Activated gamma-delta T cell (primary cell): Measurements from ENCODE around the gene AOPEP.

Experiments
- DNase-seq: peaks from one replicate; lab custom pipeline; 2025; lab: John Stamatoyannopoulos, UW

Gene AOPEP

DNA sequence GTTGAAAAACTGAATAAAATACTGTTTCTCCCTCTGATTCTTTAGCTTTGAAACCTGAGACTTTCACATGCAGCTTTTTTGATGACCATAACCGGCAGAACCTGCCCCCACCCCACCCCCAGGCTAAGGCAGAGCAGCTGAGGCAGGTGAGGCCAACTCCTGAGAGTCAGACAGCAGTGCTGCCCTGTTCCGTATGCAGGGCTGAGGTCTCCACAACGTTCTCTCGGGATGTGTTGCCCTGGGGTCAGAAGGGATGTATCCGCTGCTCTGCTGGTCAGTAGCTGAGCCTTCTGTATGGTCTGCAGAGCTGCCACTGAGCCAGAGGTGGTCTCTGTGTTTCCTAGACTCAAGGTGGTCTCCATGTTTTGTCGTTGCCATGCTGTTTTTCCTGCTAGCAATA, 190.5 kb downstream of the AOPEP start:
- no peak for DNase-seq

DNA sequence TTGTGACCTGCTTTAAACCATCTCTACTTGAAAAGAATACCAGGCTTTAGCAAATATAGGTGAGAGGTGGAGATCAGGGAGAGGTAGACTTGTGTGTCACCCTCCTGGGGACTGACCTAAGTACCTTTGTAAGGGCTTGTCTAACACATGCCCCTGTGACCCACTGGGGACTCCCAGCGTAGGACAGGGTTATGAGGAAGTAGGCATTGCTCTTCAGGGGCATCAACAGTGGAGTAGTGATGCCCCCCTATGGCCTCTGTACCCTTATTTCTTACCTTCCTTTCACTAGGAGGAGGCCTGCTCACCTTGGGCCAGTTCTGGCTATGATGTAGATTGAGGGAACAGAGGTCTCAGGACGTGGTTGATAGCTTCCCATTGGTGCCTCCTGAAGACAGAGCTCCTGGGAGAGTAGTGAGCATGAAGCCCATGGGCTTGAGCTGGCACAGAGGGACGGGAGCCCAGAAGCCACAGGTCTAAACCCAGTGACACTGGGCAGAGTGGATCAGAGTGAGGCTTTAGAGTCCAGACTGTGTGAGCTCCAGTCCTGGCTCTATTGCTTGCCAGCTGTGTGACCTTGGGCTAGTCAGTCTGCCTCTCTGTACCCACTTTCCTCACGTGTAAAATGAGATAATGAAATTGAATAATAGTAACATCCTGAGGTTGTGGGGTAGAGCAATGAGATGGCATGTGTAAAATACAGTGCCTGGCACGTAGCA, 191.7 kb downstream of the AOPEP start:
- DNase-seq, result no peak

DNA sequence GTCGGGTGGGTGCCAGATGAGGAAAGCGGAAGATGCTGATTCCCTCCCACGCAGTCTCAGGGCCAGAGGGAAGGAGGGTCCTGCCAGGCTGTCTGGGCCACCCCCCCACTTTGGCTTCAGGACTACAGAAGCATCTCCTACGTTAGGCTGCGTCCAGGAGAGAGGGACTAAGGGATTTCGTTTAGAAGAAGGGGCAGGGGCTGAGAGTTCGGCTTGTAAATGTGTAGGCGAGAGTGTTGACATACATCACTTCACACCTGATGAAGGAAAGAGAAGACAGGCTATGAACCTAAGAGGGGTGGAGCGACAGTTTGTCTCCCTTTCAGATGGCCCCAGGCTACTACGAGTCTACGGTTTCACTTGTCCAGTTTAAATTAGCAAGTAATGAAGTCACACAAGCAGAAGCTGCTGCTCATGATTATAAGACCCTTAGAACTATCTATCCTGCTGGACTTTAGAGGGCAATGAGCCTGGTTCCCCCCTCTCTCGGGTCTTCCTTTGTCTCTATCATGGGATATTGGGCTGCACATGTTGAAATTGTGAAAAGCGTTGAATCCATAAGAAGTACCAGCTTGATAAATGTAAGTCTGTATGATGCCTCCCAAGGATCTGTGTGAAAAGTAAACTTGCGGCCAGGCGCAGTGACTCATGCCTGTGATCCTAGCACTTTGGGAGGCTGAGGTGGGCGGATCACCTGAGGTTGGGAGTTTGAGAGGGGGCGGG, 193.0 kb downstream of the AOPEP start:
- no peak for DNase-seq

DNA sequence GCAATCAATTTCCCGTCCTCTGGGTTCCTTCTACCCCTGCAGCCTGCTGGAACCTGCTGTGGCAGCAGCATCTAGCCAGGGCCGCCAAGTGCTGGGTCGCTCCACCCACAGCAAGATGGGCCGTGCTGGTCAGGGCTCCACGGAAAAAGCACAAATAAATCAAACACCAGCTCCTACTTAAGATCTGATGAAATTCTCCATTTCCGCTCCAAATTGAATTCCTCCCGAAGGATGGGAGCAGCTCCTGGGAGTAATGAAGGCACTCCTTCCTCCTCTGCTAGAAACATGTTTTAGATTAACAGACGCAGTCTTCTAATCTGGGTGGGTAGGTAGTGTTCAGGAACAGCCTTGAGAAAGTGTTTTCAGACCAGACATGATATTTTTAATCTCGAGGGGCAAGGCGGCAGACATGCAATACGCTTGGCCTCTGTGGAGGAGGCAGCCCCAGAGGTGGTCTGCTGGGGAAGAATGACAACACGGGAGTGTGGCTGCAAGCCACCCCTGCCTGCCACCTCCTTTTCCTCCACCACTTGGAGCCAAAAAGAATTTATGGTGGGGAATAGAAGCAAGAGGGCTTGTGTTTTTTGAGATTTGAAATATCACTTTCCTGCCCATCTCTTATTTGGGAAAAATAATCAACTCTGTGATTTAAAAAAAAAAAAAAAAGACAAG, 194.1 kb downstream of the AOPEP start:
- no peak for DNase-seq

DNA sequence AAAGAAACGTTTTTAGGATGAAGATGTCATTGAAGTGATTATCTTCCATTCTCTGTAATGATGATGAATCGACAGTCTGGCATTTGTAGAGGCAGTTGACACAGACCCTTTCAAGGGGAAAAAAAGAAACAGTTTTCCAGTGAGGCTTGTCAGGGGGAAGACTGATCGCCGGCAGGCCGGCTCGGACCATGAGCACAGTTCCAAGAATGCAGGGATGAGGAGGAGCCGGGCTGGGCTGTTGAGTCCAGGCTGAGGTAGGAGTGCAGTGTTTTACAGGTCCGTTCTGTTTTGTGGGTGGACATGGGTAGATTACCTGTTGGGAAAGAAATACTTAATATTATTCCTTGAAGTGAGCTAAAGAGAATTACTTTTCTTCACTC, 194.6 kb downstream of the AOPEP start:
- DNase-seq, result no peak

DNA sequence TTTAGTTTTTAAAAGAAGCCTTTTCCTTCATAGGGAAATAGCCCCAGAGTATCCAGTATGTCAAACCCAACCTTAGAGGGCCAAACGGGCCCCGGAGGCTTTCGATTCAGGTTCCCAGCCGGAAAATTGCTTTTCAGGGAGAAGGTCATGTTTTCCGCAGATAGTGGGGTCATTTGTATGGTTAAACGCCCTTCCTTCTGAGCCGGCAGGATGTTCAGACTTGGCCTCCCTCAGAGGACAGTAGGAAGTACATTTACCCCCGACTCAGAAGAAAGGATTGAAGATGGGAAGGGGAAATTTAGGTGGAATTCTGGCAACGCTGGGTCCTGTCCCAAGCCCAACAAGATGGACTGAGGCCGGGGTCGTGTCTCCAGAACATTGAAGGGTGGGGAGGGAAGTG, 195.2 kb downstream of the AOPEP start:
- no peak for DNase-seq

DNA sequence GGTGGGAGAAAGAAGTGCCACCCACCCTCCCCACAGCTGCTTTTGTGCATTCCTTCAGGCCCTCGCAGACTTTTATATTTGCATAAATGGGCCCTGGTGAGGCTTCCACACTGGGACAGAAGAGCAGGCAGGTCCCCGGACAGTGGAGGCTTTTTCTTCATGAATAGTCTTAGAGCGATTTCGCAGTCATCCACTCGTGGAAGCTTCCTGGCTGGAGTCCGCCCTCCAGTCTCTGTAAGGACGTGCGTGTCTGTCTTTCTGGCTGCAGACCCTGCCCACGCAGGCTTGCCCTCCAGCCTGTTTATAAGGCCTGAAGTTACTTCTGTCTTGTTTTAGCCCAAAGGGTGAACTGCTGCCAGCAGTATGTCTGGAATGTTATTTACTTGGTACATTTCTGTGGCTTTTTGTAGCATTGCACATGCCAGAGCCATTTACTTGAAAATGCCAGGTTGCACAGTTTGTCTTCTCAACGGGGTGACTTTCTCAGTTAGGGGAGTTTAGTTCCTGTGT, 195.7 kb downstream of the AOPEP start:
- DNase-seq, result no peak

DNA sequence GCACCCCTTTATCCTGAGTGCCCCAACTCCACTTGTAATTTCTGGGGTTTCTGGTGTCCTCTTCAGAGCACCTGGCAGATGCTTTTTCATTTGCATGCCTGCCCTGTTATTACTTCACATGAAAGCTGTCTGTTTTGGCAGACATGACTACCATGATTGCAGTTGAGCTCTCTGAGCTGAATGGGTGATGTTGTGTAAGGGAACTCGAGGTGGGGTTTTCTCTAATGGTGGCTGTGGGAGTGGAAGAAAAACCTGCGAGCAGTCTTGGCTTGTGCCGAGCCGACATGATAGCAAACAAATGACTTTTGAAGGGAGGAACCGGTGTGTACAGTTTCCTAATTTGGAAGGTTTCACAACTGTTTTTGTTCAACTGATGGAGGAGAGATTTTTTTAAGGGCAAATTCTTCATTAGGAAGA, 196.2 kb downstream of the AOPEP start:
- no peak for DNase-seq

DNA sequence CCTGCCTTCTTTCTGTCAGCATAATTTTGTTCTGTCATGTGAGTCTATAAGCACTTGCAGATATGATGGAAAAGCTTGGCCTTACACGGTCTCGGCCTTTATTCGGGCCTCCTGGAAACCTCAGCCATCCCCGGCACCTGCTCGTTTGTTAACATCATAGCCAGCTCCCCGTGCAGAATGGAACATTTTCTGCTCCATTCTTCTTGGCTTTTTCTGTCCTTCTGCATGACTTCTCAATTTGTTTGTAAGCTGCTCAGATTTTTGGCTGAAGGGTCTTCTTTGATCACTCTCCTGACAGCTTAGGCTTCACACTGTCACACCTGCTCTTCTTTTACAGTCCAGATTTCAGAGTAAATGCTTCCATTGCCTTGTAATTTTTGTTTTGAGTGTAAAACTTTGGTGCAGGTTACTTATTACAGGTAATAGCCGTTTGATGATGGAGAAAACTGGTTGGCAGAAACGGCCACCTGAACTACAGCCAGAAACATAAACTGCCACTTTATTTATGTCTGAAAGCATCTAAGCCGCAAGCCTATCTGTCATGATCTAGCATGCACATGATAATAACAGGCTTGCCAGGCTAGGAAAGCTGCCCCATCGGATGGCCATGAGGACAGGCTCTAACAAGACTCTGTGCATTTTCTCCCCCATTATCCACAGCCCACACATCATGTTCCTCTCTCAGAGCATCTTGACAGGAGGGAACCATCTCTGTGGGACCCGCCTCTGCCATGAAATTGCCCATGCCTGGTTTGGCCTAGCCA, 197.0 kb downstream of the AOPEP start:
- DNase-seq, result no peak

DNA sequence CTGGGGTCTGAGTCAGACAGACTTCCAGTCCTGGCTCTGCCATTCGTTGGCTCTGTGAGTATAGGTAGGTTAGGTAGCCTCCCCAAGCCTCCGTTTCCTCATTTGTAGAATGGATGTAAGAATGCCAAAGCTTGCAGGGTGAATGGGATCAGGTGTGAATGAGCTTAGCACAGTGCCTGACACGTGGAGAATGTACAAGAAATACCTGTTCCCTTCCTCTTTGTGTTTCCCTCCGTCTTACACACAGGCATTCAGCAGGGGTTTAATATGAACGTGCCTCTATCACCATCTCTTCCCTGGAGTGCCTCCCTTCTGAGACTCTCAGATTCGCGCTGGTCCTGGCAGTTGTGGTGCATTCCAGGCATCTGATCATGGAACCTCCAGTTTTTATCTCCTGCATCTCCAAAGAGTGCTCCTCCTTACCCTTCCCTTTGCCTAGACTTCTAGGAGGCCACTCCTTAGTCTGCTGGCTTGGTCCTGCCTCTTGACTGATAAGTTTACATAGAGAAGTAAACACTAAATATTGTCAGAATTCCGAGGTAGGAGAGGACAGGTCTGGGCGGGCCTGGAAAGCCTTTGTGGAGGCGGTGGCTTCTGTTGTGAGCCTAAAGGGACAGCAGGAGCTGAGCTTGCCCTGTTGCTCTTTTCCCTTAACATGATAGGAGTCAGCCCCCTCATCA, 199.4 kb downstream of the AOPEP start:
- no peak for DNase-seq

DNA sequence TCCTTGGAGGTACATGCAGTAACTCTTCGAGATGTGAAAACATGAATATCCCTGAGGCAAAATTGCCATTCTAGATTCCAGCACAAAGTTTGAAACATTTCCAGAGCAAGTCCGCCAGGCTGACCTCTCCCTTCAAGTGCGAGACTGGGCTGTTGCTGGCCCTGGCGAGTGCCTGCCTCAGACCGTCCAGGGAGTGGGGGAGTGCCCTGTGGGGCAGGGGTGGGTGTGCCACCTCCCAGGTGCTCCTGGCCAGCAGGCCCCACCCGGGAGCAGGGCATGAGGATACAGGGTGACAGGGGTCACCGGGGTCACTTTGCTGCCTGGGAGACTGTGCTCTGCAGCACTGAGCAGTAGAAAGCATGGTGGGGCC, 199.9 kb downstream of the AOPEP start:
- DNase-seq, result no peak

DNA sequence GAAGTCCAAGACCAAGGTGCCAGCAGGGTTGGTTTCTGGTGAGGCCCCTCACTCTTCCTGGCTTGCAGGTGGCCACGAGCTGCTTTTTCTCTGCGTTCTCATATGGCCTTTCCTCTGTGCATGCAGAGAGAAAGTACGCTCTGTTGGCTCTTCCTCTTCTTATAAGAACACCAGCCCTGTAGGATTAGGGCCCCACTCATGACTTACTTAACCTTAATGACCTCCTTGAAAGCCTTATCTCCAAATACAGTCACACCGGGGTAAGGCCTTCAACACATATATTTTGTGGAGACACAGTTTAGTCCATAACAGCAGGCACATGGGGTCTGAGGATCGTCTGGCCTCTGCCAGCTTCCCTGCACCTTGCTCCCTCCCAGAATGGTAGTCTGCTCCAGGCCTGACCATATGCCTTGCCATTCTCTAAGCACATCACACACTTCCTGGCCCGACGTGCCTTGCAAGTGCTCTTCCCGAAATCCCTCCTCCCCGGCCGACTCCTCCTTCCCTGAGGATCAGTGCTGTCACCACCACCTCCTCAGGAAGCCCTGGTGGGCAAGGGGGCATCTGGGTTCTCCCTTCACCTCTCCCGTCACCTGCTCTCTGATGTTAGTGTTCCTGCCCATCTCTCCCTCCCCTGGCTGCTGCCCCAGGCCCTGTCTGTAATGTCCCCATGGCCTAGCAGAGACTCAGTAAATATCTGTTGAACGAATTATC, 200.7 kb downstream of the AOPEP start:
- DNase-seq, result no peak

DNA sequence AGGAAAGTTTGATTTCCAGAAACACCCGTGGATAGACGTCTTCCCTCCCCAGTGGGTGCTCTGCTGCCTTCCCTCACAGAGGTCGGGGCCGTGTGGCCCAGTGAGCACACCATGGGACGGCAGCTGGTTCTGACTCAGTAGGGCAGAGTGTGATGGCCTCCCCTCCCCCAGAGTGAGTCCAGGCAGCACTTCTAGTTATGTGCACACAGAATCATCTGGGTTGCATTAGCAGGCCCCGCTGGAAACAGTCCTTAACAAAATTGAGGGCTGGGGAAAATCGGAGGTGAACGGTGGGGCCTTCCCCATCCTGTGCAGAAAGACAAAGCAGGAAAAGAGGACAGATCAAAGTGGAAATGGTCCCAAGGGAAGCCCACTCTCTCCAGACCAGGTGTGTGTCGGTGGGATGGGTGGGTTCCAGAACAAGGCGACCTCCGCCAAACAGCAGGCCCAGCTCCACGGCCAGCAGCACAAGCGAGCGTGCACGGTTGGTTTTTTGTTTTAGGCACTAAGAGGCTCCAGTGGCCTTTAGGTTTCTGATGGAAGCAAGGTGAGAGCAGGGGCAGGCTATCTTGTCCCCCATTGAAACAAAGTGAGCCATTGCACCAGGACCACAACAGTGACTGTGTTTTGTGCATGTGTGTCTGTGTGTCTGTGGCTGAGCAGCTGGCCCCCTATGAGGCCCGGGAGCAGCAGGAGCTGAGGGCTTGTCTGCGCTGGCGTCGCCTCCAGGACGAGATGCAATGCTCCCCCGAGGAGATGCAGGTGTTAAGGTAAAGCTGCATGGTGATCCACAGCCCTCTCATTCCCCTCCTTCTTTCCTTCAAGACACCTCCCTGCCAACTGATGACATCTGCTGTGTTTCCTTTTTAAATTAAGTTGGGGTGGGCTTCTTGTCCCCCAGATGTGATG, 201.5 kb downstream of the AOPEP start:
- DNase-seq, result no peak

DNA sequence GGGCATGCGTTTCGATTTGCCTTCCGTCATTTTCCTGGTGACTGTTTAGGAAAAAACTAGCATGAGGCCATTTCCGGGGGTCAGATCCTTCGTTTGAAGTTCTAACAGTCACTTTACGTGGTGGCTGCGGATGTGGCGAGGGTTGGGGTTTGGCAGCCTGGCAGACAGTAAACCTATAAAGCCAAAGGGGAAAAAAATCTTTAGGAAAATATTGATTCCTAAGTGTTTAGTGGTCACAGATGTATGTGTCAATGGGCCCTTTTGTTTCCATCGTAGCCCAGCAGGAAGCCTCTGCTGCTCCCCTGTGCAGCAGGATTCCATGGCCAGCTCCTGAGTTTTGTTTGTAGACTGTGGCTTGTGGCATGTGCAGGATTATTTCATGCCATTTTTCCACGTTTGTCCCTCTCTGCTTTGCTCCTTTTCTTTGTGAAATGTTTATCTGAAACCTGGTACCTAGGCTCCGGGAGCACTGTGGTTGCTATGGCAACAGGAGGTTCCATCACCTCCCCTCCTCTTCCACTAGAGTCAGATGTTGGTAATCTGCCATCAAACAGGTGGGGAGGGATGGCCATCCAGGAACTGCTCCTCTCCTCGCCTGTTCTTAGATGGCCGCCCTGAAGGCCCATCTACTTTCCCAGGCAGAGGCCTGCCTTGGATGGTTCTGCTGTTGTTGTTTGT, 202.3 kb downstream of the AOPEP start:
- no peak for DNase-seq

DNA sequence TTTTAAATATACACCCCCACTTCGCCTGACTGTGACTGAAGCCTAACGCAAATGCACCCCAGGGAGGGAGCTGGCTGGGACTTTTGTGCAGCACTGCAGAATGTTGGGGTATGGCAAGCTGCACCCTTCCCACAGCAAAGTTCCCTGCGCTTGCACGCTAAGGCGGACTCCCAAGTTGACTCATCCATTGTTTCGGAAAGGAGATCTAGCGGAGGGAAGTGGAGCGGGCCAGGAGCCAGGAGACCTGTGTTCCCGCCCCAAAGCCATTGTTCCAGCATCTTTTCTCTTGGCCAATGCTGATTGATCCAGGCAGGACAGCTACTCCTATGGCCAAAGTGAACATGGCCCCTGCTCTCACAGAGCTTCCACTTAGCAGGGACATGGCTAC, 202.9 kb downstream of the AOPEP start:
- DNase-seq, result no peak

DNA sequence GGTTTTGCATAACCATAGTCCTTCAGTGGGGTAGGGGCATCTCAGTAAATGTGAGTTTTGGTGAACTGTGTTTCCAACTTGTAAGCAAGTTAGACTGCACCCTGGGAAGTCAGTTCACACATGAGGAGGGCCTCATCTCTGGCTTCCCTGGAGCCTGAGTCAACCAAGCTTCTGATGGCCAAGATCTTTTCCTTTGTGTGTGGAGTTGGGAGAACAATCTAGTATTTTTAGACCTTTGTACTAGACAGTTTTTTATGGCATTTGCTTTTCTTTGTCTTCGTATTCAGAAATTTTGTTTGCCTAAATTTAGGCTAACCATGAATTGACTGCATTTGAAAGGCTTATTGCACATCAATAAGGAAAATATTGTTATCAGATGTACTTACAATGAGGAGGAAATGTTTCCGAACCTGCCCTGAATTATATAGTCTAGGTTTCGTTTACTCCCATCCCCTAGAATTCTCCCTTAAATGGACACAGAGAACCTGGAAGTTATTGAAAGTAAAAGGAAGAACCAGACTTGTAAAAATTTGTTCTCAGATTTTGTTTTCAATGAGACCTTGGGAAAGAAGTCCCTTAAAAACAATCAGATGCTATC, 204.6 kb downstream of the AOPEP start:
- DNase-seq, result no peak

DNA sequence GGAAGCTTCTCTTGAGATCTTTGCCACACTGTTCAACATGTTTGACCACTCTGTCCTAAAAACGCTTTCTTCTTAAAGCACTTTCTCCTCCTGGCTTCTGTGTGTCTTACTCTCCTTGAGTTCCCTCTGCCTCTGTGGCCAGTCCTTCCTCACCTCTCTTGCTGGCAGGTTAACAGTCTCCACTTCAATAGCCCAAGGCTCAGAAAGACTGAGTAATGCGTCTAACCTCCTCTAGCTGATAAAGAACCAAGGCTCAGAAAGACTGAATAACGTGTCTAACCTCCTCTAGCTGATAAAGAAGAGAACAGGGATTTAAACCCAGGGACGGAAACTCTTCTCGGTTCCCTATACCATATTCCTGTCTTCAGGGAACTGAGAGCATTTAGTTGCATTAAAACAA, 205.2 kb downstream of the AOPEP start:
- DNase-seq, result no peak

DNA sequence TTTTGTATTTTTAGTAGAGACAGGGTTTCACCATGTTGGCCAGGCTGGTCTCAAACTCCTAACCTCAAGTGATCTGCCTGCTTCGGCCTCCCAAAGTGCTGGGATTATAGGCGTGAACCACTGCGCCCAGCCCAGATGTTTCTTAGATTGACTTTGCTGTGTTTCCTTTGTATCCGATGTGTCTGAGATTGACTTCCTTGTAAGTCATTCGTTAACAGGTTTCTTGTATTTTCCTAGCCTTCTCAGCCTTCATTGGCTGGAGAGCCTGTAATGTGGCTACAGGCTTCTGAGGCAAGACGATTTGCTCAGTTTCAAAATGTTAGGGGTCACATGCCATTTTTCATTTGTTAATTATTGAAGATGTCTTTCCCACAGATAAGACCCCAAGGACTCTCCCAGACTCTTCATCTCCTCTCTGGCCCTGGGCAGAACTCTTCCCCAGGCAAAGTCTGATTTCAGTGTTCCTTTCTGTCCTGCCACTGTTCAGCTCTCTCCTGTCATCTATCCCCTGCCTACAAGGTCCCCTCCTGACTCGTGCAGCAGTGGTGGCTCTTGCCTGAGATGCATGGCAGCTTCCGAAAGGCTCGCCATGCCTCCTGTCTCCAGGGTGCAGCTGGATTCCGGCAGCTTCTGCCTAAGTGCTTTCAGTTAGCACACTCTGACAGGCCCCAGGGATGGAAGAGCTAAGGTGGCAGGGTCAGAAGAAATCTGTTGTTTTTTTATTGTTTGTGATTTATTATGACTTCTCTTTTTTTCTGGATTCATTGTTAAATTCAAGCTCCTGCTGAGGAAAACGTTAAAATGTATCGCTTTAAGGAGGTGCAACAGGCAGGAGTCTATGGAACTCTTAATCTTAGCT, 206.4 kb downstream of the AOPEP start:
- no peak for DNase-seq
